GM18511 (cell line): Measurements from ENCODE around the gene PLLP.

Experiments
- ATAC-seq: cut with Tn5 transposase; IDR thresholded peaks from one replicate; pipeline ENCODE4 v1.9.1; 2021; ENCODE audit warnings: mild to moderate bottlenecking, moderate library complexity; ENCODE audit not compliant: unreplicated experiment

Gene PLLP

GRCh38 chr16:57303021-57303909 lies 18.8 kb upstream of the PLLP start:
- no peak for ATAC-seq

GRCh38 chr16:57301126-57301817 lies 16.8 kb upstream of the PLLP start:
- no peak for ATAC-seq

GRCh38 chr16:57300387-57301125 lies 16.1 kb upstream of the PLLP start:
- ATAC-seq, result peak; percentile 84

GRCh38 chr16:57299719-57300386 lies 15.4 kb upstream of the PLLP start:
- ATAC-seq, result peak; percentile 58

GRCh38 chr16:57299009-57299718 lies 14.7 kb upstream of the PLLP start:
- peak; percentile 33 for ATAC-seq

GRCh38 chr16:57297856-57298255 lies 13.4 kb upstream of the PLLP start:
- no peak for ATAC-seq

- ATAC-seq, result no peak
These were observed 5.2 kb upstream of the PLLP start for GRCh38 chr16:57289391-57290257.

- ATAC-seq, result no peak
These were observed 907 bp upstream of the PLLP start for GRCh38 chr16:57285379-57285778.

- ATAC-seq, result no peak
These were observed 486 bp upstream of the PLLP start for GRCh38 chr16:57284952-57285363.

- ATAC-seq, result no peak
These were observed 588 bp downstream of the PLLP start for GRCh38 chr16:57283959-57284208.

- no peak for ATAC-seq
These were observed 1.1 kb downstream of the PLLP start for GRCh38 chr16:57283214-57283958.

GRCh38 chr16:57282510-57283213 lies 1.8 kb downstream of the PLLP start:
- ATAC-seq, result no peak

- ATAC-seq, result no peak
These were observed 2.7 kb downstream of the PLLP start for GRCh38 chr16:57281791-57282190.

GRCh38 chr16:57279780-57280638 lies 4.5 kb downstream of the PLLP start:
- ATAC-seq, result no peak

- no peak for ATAC-seq
These were observed 6.0 kb downstream of the PLLP start for GRCh38 chr16:57278494-57278893.

GRCh38 chr16:57277586-57277985 lies 6.9 kb downstream of the PLLP start:
- peak; percentile 56 for ATAC-seq

GRCh38 chr16:57276596-57276995 lies 7.9 kb downstream of the PLLP start:
- no peak for ATAC-seq
